HG03469 (cell line): Measurements from ENCODE around the gene PRDM8.
A peak's percentile ranks its signal among the peaks of the same experiment; 100 is the strongest.

ENCODE experiments used
- ATAC-seq: cut with Tn5 transposase; IDR thresholded peaks from one replicate; pipeline ENCODE4 v1.9.1; 2021; ENCODE audit warnings: mild to moderate bottlenecking, moderate library complexity, moderate number of reproducible peaks; ENCODE audit not compliant: unreplicated experiment

PRDM8 gene

GRCh38 chr4:80199947-80200346 lies 2.6 kb downstream of the PRDM8 start:
- ATAC-seq: no peak

- no peak for ATAC-seq
Observed at GRCh38 chr4:80201252-80202151, 4.2 kb downstream of the PRDM8 start.

- peak; percentile 36 for ATAC-seq
Observed at GRCh38 chr4:80202190-80202711, 4.9 kb downstream of the PRDM8 start.

- ATAC-seq: peak; percentile 32
Observed at GRCh38 chr4:80202741-80203553, 5.6 kb downstream of the PRDM8 start.

GRCh38 chr4:80204433-80205011 lies 7.2 kb downstream of the PRDM8 start:
- ATAC-seq: no peak

GRCh38 chr4:80206111-80206510 lies 8.8 kb downstream of the PRDM8 start:
- no peak for ATAC-seq

GRCh38 chr4:80206521-80207171 lies 9.3 kb downstream of the PRDM8 start:
- ATAC-seq: no peak

- ATAC-seq: no peak
Observed at GRCh38 chr4:80207172-80207583, 9.9 kb downstream of the PRDM8 start.

GRCh38 chr4:80207664-80208063 lies 10.4 kb downstream of the PRDM8 start:
- no peak for ATAC-seq

- ATAC-seq: no peak
Observed at GRCh38 chr4:80208610-80209339, 11.5 kb downstream of the PRDM8 start.

GRCh38 chr4:80209340-80209701 lies 12.0 kb downstream of the PRDM8 start:
- no peak for ATAC-seq

- ATAC-seq: no peak
Observed at GRCh38 chr4:80210549-80210948, 13.2 kb downstream of the PRDM8 start.

- ATAC-seq: no peak
Observed at GRCh38 chr4:80213117-80213815, 16.0 kb downstream of the PRDM8 start.

GRCh38 chr4:80215449-80216052 lies 18.2 kb downstream of the PRDM8 start:
- ATAC-seq: no peak

GRCh38 chr4:80216100-80216761 lies 18.9 kb downstream of the PRDM8 start:
- ATAC-seq: no peak

- no peak for ATAC-seq
Observed at GRCh38 chr4:80219301-80220025, 22.2 kb downstream of the PRDM8 start.

GRCh38 chr4:80220711-80221110 lies 23.4 kb downstream of the PRDM8 start:
- no peak for ATAC-seq

GRCh38 chr4:80221161-80221560 lies 23.9 kb downstream of the PRDM8 start:
- ATAC-seq: no peak
